GM18502 (cell line): ENCODE data around the gene ERCC1.
"Not testable (repeated sequence)": the region's sequence is repeated elsewhere in the genome, so short reads cannot be mapped to it uniquely, and the experiment has no call there.

Experiments
- ATAC-seq: cut with Tn5 transposase; IDR thresholded peaks from one replicate; pipeline ENCODE4 v1.9.1; 2021; ENCODE audit warnings: mild to moderate bottlenecking; ENCODE audit not compliant: unreplicated experiment, poor library complexity

Gene ERCC1

DNA sequence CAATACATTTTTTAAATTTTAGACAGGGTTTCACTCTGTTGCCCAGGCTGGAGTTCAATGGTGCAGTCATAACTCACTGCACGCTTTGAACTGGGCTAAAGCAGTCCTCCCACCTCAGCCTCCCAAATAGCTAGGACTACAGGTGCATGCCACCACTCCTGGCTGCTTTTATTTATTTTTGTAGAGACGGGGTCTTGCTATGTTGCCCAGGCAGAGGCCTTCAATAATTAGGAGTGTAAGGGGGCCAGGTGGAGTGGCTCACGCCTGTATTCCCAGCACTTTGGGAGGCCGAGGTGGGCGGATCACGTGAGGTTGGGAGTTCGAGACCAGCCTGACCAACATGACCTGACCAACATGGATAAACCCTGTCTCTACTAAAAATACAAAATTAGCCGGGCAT is 8.8 kb upstream of the ERCC1 start:
- not testable (repeated sequence) for ATAC-seq

DNA sequence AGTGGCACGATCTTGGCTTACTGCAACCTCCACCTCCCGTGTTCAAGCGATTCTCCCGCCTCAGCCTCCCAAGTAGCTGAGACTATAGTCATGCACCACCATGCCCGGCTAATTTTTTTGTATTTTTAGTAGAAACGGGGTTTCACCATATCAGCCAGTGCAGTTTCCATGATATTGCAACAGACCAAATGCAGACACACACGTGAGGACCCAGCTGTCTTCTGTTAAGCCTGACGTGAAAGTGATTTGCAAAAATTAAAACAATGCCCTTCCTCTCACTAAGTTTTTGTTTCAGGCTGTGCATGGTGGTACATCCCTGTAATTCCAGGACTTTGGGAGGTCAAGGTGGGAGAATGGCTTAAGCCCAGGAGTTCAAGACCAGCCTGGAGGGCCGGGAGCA is 7.3 kb upstream of the ERCC1 start:
- not testable (repeated sequence) for ATAC-seq

DNA sequence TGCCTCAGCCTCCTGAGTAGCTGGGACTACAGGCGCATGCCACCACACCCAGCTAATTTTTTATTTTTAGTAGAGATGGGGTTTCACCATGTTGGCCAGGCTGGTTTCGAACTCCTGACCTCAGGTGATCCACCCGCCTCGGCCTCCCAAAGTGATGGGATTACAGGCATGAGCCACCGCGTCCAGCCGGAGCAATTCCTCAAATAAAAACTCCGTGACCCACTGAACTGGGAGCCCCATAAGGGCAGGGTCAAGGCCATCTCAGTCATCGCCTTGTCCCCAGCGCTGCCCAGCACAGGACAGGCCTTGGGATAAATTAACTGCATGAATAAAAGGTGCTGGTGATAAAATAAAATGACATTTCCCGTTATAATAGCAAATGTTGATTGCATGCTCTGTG is 6.2 kb upstream of the ERCC1 start:
- ATAC-seq: not testable (repeated sequence)

DNA sequence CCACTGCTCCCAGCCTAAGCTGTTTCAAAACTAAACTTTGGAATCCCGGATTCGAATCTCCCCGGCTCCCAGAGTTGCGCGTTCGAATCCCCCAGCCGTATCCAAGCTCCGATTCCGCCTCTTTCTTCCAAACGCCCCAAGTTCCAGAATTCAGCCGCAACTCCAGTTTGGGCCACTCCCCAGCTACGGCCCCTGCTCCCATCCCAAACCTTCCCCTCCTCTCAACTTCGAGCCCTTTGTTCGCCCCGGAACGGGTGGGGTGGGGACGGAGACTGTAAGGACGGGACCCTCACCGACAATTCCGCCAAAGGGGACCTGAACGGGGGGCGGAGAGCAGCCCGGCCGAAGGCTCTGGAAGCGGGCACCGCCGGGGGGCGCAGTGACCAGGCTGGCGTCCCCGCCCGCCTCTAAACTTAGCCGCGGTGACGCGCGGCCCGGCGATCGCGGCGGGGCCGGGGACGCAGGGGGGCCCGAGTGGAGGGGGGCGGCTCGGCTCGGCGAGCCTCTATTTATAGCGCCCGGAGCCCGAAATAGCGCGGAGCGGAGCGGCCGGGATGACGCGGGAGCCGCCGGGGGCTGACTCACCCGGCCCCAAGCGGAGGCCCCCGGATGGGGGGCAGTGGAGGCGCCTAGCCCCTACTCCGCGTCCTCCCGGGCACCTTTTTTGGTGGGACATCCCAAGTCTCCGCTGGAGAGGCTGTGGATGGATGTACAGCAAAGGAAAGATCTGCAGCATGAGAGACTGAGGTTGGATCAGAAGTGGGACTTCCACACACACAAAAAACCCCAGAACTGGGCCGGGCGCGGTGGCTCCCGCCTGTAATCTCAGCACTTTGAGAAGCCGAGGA is 4.9 kb upstream of the ERCC1 start:
- no peak for ATAC-seq

DNA sequence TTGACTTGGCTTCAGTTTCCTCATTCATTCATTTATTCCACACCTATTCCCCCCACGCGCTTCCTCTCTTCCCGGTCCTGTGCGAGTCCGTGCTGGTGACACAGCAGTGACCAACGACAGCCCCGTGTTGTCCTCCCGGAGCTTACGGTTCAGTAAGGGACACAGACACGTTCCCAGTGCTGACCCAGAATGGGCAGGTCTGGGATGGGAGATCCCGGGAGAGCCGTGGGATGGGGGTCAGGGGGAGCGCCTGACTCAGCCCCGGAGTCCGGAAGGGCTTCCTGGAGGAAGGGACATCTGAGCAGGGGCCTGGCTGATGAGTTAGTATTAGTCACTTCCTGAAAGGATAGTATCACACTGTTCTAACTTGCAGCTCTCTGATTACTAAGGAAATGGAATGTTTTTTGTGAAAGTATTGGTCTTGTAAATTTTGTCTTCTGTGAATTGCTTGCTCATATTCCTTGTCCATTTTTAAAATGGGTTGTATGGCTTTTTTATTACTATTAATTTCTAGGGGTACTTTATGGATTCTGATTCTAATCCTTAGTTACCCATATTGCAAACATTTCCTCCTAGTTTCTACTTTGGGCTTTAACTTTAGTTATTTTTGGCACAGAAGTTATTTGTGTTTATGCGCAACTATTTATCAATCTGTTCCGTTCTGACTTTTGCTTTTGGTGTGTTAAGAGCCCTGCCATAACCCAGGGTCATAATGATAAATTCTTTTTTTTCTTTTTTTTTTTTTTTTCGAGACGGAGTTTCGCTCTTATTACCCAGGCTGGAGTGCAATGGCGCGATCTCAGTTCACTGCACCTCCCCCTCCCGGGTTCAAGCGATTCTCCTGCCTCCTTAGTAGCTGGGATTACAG is 708 bp upstream of the ERCC1 start:
- ATAC-seq: peak; percentile 11

DNA sequence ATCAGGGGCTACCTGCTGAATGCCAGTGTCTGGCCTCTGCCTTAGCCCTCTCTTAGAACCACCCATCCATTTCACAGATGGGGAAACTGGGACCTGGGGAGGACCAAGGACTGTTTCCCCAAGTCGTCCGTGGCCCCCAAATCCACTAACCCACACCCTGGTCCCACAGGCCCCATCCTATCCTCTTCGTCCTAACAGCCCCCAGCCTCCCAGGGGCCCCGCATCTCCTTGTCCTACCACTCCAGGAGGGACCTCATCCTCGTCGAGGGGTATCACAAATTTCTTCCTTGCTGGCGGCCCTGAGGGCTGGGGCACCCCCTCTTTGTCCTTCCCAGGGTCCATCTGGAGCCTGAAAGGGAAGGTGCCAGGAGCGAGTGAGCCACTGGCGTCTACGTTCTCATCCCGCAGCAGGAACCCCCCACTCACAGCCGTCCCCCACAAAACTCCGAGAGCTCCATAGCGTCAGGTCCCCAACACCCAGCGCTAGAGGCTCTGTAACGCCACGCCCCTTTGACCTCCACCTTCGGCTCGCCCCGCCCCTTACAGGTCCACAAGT is 606 bp downstream of the ERCC1 start:
- no peak for ATAC-seq

DNA sequence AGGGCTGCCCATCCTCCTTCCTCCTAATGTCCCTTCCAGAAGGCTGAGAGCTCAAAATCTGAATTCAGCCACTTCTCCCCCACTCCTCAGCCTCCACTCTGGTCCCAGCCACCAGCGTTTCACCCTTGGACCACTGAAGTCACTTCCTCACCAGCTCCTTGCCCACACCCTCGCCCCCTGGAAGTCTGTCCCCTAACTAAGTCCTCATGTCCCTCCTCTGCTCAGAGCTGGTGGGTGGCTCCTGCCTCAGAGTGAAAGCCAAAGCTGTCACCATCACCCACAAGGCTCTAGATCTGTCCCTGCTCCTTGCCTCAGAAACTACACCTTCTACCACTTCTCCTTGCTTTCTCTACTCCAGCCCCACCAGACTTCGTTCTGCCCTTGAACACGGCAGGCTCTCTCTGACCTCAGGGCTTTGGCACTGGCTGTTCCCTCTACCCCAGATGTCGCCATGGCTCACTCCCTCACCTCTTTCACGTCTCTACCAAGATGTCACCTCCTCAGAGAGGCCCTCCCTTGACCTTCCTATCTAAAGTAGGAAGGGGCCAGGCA is 1.7 kb downstream of the ERCC1 start:
- no peak for ATAC-seq

DNA sequence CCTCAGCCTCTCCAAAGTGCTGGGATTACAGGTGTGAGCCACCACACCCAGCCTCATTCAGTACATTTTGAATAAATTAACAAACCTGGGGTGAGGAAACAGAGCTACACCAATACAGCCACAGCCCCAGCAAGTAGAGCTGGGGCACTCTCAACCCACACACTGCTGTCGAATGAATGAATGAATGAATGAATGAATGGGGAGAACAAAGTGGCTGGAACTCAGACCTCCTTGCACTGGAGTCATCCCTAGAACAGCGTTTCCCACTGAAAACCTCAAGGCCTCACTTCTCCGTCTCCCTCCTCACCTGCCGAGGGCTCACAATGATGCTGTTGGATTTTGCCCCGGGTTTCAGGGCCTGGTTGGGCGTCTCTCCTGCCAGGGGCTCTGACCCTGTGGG is 2.8 kb downstream of the ERCC1 start:
- ATAC-seq: no peak

DNA sequence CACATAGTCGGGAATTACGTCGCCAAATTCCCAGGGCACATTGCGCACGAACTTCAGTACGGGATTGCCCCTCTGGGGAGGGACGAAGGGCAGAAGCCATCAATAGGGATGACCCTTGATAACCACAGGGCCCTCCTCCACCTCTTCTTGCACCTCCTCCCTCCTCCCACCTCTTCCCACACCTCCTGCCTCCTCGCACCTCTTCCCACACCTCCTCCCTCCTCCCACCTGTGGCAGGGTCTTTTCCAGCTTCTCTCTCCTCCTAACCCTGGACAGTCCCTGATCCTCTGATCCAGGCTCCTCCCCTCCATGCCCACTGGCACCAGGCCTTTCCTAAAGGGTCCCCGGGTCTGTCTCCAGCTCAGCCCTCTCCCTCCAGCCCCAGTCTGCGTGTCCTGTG is 3.4 kb downstream of the ERCC1 start:
- no peak for ATAC-seq

DNA sequence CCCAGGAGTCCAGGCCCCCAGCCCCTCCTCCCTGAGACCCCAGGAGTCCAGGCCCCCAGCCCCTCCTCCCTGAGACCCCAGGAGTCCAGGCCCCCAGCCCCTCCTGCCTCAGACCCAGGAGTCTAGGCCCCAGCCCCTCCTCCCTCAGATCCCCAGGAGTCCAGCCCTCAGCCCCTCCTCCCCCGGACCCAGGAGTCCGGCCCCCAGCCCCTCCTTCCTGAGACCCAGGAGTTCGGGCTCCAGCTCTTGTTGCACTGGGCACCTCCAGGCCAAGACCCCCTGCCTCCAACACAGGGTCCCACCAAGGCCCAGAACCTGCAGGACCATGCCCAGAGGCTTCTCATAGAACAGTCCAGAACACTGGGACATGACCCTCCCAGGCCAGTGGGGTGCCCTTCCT is 3.8 kb downstream of the ERCC1 start:
- no peak for ATAC-seq

DNA sequence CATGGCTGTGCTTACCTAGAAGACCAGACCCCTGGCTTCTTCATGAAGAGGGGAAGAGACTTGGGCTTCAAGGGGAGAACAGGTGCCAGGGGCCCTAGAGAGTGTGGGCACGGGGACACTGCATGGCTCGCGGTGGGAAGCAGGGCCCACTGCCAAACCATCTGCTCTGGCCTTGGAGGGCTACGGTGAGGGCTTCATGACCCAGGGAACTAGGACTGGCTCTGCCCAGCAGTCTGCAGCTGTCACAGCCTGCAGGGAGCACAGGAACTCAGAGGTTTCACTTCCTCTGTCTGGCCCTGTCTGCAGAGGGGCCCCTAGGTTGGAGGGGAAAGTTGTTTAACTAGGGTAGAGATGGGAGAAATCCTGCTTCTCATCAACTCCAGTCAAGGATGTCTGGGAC is 4.3 kb downstream of the ERCC1 start:
- peak; percentile 67 for ATAC-seq

DNA sequence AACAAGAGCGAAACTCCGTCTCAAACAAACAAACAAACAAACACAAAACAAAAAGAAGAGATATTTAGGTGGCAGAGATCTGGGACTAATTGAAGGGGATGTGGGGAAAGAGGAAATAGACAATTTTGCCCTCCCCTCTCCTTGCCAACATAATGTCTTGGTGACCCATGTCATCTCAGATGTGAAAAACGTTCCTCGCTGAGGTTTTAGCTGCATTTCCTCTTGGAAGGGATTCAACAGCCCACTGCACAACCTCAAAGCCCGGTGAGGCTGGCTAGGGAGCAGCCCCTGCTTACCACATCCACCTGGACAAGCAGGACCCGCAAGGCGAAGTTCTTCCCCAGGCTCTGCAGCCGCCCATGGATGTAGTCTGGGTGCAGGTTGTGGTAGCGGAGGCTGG is 4.9 kb downstream of the ERCC1 start:
- ATAC-seq: no peak

DNA sequence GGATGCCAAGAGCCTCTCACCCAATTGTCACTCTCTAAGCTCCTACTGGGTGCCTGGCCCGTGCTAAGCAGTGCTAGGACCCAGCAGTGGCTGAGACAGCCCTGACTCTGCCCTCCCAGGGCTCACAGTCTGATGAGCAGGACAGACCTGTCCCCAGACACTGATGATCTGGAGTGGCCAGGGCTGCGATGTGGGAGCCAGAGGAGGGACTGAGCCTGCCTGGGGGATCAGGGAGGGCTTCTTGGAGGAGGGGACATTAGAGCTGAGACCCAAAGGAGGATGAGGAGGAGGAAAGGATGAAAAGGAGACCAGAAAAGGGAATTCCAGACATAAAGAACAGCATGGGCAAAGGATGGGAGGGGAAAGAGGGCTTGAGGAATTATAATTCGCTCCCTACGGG is 6.6 kb downstream of the ERCC1 start:
- no peak for ATAC-seq

DNA sequence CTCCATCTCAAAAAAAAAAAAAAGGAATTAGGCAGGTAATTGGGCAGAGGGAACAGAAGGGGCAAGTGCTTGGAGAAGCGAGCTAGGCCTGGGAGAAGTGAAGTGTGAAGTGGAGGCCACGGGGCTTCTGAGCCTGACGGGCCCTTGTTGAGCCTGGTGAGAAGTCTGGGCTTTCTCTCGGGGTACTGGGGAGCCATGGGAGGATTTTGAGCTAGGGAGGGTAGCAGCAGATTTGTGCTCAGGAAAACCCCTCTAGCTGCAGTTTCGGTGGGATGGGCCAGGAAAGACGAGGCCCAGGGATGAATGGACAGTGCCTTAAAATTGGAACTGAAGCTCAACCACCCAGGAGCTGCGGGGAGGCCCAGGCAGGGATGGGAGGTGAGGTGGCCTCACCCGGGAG is 9.2 kb downstream of the ERCC1 start:
- ATAC-seq: no peak

DNA sequence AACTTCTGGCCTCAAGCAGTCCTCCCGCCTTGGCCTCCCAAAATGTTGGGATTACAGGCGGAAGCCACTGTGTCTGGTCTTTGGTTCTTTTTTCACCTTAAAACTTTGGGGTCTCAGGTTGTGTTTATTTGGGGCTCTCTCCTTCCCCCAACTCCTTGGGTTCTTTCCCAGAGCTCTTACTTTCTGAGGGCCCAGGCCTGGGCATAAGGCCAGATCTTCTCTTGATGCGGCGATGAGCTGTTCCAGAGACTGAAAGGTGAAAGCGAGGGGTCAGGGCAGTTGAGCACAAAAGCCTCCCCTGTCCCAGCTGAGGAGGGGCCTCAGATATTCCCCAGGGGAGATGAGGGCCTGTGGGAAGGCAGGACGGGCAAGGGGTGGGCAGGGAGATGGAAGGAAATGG is 10.2 kb downstream of the ERCC1 start:
- ATAC-seq: no peak

DNA sequence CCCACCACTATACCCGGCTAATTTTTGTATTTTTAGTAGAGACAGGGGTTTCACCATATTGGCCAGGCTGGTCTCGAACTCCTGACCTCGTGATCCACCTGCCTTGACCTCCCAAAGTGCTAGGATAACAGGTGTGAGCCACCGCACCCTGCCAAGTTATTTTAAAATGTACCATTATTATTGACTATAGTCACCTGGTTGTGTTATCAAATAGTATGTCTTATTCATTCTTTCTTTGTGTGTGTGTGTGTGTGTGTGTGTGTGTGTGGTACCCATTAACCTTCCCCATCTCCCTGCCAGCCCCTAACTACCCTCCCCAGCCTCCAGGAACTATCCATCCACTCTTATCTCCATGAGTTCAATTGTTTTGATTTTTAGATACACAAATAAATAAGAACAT is 13.4 kb downstream of the ERCC1 start:
- ATAC-seq: not testable (repeated sequence)

DNA sequence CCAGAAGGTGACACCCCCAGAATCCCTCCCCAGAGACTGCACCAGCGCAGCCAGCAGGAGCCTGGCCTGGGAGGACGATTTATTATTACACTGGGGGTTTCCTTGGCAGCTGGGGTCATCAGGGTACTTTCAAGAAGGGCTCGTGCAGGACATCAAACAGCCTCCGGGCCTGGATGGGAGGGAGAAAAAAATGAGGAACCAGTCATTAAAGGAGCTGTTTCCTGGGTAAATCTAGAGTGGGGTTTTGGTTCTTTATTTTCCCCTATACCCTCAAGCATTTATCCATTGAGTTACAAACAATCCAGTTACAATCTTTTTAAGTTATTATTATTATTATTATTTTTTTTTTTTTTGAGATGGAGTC is 14.2 kb downstream of the ERCC1 start:
- no peak for ATAC-seq

DNA sequence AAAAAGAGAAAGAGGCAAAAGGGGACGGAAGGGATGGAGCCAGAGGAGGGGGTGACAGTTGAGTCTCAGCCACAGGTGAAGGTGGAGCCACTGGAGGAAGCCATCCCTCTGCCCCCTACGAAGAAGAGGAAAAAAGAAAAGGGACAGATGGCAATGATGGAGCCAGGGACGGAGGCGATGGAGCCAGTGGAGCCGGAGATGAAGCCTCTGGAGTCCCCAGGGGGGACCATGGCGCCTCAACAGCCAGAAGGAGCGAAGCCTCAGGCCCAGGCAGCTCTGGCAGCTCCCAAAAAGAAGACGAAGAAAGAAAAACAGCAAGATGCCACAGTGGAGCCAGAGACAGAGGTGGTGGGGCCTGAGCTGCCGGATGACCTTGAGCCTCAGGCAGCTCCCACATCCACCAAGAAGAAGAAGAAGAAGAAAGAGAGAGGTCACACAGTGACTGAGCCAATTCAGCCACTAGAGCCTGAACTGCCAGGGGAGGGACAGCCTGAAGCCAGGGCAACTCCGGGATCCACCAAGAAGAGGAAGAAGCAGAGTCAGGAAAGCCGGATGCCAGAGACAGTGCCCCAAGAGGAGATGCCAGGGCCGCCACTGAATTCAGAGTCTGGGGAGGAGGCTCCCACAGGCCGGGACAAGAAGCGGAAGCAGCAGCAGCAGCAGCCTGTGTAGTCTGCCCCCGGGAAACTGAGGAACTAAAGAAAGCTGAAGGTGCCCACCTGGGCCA is 14.7 kb downstream of the ERCC1 start:
- no peak for ATAC-seq

DNA sequence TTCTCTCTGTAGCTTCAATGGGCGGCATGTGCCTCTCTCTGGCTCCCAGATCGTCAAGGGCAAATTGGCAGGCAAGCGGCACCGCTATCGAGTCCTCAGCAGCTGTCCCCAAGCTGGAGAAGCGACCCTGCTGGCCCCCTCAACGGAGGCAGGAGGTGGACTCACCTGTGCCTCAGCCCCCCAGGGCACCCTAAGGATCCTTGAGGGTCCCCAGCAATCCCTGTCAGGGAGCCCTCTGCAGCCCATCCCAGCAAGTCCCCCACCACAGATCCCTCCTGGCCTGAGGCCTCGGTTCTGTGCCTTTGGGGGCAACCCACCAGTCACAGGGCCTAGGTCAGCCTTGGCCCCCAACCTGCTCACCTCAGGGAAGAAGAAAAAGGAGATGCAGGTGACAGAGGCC is 15.6 kb downstream of the ERCC1 start:
- ATAC-seq: no peak

DNA sequence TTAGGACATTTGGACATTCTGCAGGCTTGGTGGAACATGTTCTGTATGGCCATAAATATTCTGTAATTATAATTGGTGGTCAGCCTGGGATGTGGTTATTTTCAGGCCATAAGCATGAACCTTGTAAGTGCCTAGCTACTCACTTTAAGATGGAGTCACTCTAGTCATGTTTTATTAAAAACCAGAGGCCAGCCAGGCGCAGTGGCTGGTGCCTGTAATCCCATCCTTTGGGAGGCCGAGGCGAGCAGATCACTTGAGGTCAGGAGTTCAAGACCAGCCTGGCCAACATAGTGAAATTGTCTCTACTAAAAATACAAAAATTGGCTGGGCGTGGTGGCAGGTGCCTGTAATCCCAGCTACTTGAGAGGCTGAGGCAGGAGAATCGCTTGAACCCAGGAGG is 16.1 kb downstream of the ERCC1 start:
- ATAC-seq: not testable (repeated sequence)

DNA sequence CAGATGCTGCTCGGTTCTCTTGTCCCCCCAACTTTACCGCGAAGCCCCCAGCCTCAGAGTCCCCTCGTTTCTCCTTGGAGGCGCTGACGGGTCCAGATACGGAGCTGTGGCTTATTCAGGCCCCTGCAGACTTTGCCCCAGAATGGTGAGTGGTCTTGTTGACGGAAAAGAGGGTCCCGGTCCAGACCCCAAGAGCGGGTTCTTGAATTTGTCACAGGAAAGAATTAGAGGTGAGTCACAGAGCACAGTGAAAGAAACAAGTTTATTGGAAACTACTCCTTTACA is 16.7 kb downstream of the ERCC1 start:
- no peak for ATAC-seq
